GM18951 (cell line): ENCODE data around the gene COQ5.
A peak's percentile ranks its signal among the peaks of the same experiment; 100 is the strongest.

Source experiments
- POLR2A ChIP-seq: IDR thresholded peaks from 4 replicates; pipeline ENCODE4 v1.6.1; 2011; ENCODE audit warnings: mild to moderate bottlenecking; ENCODE audit not compliant: insufficient read length, insufficient read depth; ENCODE audit errors: extremely low read depth
- in situ Hi-C: fragments of 300-500 bp; cut with MboI; formaldehyde crosslinking; loops from one replicate; pipeline ENCODE4 v1.12.0; 2022; ENCODE audit warnings: low sequenced_read_pairs, mixed read lengths, inconsistent platforms; ENCODE audit not compliant: unreplicated experiment

The COQ5 gene

DNA sequence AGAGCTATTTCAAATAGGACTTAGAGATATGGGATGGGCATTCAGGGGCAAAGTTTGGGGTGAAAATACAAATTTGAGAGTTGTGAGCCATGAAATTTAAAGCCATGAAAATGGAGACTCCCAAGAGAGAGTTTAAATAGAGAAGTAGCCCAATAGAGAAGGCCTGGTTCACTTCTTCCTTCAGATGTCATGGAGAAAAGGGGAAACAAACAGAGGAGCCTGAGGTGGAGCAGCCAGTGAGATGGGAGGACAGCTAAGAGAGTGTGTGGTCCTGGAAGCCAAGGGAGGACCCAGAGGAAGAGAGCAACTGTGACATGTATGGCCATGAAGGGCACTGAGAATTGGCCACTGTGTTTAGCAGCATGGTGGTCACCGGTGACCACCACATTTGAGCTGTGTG lies 45.3 kb downstream of the COQ5 start:
- in situ Hi-C loops: no loop called here
- no peak for TF ChIP-seq POLR2A

DNA sequence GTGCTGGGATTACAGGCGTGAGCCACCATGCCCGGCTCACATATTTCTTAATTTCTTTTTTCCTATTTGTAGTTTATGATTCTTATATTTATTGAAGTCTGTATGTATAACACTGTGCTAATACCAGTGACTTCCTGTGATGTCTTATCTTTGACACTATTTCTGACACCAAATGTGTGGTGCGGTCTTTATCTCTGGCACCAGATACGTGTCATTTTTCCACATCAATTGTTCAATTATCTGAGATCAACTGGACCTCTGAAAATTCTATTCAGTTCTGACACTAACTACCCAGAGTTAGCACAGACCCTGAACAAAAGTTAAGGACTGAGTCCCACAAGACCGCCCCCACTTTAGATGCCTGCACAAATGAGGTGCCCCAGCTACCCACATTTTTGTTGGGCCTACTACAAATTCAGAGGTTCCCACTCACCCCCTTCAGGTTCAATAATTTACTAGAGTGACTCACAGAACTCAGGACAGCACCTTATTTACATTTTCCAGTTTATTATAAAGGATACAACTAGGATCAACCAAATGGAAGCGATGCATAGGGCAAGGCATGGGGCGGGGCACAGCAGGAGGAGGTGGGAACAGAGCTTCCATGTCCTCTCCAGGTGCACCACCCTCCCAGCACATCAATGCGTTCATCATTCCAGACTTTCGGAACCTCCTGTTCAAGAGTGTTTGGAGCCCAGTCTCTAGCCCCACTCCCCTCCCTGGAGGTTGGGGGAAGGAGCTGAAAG lies 47.8 kb downstream of the COQ5 start:
- in situ Hi-C loops: no loop called here
- TF ChIP-seq POLR2A: no peak

GRCh38 chr12:120480211-120480610 lies 48.7 kb downstream of the COQ5 start:
- TF ChIP-seq POLR2A: no peak
- in situ Hi-C loops: no loop called here

- in situ Hi-C loops: no loop called here
- TF ChIP-seq POLR2A: no peak
Observed at GRCh38 chr12:120479458-120479857, 49.5 kb downstream of the COQ5 start.

GRCh38 chr12:120475643-120476042 lies 53.3 kb downstream of the COQ5 start:
- TF ChIP-seq POLR2A: no peak
- in situ Hi-C loops: no loop called here

DNA sequence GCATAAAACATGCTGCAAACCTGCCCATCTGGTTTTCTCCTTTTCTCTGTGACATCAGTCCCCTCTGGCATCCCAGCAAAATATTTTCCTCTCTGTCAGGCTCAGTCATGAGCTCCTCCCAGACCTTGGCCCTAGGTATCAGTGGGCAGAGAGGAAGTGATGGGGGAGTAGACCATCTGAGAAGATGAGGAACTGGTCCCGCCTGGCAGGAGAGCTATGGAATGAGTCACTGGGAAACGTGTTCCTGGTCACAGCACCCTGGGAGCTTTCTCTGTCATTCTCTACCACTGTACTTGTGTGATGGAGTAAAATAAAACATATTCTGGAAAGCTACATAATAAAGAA lies 54.4 kb downstream of the COQ5 start:
- in situ Hi-C loops: no loop called here
- no peak for TF ChIP-seq POLR2A

DNA sequence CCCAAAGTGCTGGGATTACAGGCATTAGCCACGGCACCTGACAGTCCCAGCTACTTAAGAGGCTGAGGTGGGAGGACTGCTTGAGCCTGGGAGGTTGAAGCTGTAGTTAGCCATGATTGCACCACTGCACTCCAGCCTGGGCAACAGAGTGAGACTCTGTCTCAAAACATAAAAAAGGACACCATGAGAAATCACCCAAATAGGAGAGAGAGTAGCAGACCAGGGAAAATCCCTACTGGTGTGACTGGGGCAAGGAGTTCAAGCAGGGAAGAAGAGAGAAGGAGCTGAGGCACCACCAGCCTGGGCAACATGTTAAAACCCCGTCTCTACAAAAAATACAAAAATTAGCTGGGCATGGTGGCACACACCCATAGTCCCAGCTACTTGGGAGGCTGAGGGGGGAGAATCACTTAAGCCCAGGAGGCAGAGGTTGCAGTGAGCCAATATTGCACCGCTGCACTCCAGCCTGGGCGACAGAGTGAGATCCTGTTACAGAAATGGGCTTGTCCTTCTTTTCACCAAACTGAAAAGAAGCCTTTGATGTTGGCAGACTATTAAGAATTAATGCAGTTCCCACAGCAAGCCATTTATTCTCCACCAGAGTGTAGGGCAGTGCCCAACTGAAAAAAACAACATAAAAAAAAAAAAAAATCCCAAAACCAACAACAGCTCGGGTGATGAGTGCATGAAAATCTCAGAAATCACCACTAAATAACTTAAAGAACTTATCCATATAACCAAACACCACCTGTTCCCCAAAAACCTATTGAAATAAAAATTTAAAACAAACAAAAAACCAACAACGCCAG lies 54.9 kb downstream of the COQ5 start:
- in situ Hi-C loops: no loop called here
- TF ChIP-seq POLR2A: no peak

DNA sequence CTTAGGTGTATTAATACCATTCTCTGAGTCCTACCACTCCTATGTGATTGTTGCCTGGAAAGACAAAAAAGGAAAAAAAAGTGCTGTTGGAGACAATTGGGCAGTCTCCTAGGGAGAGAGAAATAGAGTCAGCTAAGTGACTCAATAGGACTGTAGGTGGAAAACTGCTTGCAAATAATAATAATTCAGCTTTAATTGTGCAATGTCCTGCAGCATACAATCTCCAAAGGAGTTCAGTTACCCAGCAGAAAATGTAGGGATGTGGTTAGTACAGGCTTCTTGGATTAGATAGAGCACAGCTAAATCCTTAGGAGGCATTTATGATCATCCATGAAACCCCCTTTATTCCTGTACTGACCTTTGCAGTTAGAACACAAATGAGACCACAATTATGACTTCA lies 56.4 kb downstream of the COQ5 start:
- in situ Hi-C loops: no loop called here
- no peak for TF ChIP-seq POLR2A

DNA sequence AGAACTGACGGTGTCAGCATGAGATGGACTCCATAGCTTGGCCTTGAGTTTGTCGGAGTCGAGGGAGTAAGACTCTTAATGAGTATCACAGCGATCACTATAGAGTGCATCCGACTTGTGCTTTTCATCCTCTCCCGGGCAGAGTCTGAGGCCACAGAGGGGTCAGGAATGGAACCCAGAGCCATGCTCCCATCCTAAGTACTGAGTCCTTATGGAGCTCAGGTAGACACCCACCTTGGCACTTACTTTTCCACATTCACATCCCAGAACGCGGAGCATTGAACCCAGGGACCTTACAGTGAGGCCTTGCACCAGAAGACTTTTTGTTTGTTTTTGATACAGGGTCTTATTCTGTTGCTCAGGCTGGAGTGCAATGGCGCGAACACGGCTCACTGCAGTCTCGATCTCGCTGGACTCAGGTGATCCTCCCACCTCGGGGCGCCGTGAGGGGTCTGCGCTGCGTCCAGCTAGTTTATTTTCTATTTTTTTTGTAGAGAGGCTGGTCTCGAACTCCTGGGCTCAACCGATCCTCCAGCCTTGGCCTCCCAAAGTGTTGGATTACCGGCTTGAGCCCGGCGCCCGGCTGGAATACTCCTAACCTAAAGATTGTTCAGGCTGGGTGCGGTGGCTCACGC lies 58.7 kb downstream of the COQ5 start:
- TF ChIP-seq POLR2A: no peak
- in situ Hi-C loops: no loop called here

GRCh38 chr12:120469450-120470149 lies 59.4 kb downstream of the COQ5 start, which contains the start of gene SRSF9:
SRSF9 (minus strand) TSS chr12:120469748; CDS start chr12:120469609, 139 bp downstream.
- in situ Hi-C loops: no loop called here

DNA sequence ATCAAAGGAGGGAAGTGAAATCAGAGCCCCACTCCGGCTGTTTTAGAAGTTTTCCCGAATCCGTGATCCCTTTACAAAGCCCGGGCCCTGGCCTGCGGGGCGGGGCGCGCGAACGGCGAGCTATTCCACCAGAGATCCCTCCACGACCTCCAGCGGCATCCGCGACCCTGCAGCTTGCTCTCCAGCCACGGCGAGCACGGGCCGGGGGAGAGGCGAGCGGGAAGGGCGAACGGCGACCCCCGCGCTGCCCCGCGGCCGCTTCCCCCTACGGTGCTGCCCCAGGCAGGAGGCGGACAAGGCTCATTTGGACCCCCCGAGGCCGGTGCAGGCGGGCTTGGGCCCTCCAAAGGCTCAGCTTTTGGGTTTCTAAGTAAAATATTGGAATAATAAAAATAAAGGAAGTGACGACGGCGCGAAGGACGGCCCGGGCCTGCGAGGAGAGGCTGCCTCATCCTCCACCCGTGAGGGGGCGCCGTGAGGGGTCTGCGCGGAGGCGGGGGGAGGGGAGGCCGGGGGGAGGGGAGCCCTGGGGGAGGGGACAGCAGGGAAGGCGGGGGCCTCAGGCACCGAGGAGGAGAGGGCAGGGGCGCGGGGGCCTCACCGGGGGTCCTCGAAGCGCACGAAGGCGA lies 60.0 kb downstream of the COQ5 start:
- no peak for TF ChIP-seq POLR2A
- in situ Hi-C loops: no loop called here

More at GRCh38 chr12:120469450-120470149, 59.4 kb downstream of the COQ5 start, which contains the start of gene SRSF9:
- TF ChIP-seq POLR2A: peak; percentile 94

DNA sequence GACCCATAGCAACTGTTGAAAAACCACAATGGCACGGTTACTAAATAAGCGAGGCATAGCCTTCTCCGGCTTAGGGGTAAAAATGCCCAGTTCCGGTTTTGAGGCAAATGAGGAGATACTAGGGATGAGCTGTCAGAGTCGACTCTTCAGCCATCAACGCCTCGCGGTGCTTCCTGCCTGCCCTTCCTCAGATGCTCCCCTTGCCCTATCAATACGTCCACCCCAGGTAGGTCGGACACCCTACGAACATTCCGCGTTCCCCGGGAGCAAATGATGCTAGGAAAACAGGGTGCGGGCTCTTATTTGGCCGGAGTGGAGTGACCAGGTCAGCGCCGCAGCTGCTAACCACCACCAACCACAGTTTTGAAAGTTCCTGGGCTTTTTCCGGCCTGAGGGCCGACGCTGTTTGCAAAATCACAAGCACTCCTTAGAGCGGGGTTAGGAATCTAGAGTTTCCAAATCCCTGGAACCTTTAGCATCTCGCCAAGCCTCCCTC lies 60.6 kb downstream of the COQ5 start:
- in situ Hi-C loops: no loop called here
- peak; percentile 19 for TF ChIP-seq POLR2A

DNA sequence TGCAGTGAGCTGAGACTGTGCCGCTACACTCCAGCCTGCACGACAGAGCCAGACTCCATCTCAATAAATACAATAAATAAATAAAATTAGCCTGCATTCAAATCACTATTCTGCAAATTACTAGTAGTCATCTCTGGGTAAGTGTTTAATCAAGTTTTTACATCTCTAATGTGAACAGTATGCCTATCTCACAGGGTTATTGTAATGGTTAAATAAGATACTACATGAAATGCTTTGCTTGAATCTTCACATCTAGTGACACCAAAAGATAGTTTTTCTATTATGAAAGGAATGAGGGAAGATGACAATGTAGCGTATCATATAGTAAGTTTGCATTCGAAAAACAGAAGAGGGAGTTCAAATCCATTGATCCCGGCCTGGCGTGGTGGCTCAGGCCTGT lies 61.5 kb downstream of the COQ5 start:
- no peak for TF ChIP-seq POLR2A
- in situ Hi-C loops: no loop called here
